ENCODE results near the gene OST4.

Gene OST4

GRCh38 chr2:27092696-27093429 lies 21.4 kb upstream of the OST4 start:
- DNase-seq, result no peak

- DNase-seq, result no peak
Observed at GRCh38 chr2:27091746-27092695, 20.6 kb upstream of the OST4 start.

GRCh38 chr2:27089111-27089954 lies 17.9 kb upstream of the OST4 start:
- DNase-seq, result no peak

- no peak for DNase-seq
Observed at GRCh38 chr2:27088634-27089033, 17.2 kb upstream of the OST4 start.

- no peak for DNase-seq
Observed at GRCh38 chr2:27087823-27088410, 16.5 kb upstream of the OST4 start.

GRCh38 chr2:27086724-27087593 lies 15.5 kb upstream of the OST4 start, which contains the start of gene KHK:
Gene KHK (plus strand): TSS chr2:27086772. CDS start chr2:27087260, 488 bp downstream.
- peak; percentile 48 for DNase-seq

GRCh38 chr2:27086090-27086723 lies 14.8 kb upstream of the OST4 start:
- DNase-seq, result peak; percentile 85

GRCh38 chr2:27085673-27086089 lies 14.2 kb upstream of the OST4 start:
- peak; percentile 4 for DNase-seq

GRCh38 chr2:27085062-27085672 lies 13.7 kb upstream of the OST4 start:
- DNase-seq, result no peak

GRCh38 chr2:27084297-27085061 lies 13.0 kb upstream of the OST4 start:
- DNase-seq, result no peak

GRCh38 chr2:27083410-27084296 lies 12.2 kb upstream of the OST4 start:
- no peak for DNase-seq

GRCh38 chr2:27082773-27083409 lies 11.4 kb upstream of the OST4 start:
- DNase-seq, result no peak

GRCh38 chr2:27081984-27082772 lies 10.7 kb upstream of the OST4 start:
- DNase-seq, result no peak

GRCh38 chr2:27080603-27080936 lies 9.1 kb upstream of the OST4 start:
- DNase-seq, result no peak

GRCh38 chr2:27080140-27080469 lies 8.7 kb upstream of the OST4 start:
- DNase-seq, result no peak

- no peak for DNase-seq
Observed at GRCh38 chr2:27079233-27080139, 8.0 kb upstream of the OST4 start.
